GM12892 (cell line): Measurements from ENCODE around the gene MAT2A.

Experiments
- POLR2A ChIP-seq: IDR thresholded peaks from 2 replicates; pipeline ENCODE4 v1.6.1; 2011; ENCODE audit warnings: low read depth, low read length, control low read depth
- POLR2AphosphoS5 ChIP-seq: IDR thresholded peaks from 2 replicates; pipeline ENCODE4 v1.6.1; 2011; ENCODE audit warnings: low read depth, low read length, control low read depth
- TAF1 ChIP-seq: IDR thresholded peaks from 2 replicates; pipeline ENCODE4 v1.6.1; 2011; ENCODE audit warnings: low read depth, mild to moderate bottlenecking, control low read depth, low read length, borderline replicate concordance

GRCh38 chr2:85524336-85524908 is 14.5 kb upstream of the MAT2A start:
- TF ChIP-seq POLR2A (no peak), POLR2AphosphoS5 (no peak), TAF1 (no peak)
